WTC11 (cell line): ENCODE measurements around the gene RSPO1.

Source experiments
- ATF6 ChIP-seq: sonication (generic); formaldehyde crosslinking; IDR thresholded peaks from 2 replicates; pipeline ENCODE4 v1.8.1; 2023; ENCODE audit warnings: mild to moderate bottlenecking, missing genetic modification reagents
- CTCF ChIP-seq: fragments of 200-600 bp; IDR thresholded peaks from 2 replicates; pipeline ENCODE4 v1.8.0; 2022; ENCODE audit warnings: antibody characterized with exemption
- E2F4 ChIP-seq: sonication (generic); formaldehyde crosslinking; IDR thresholded peaks from 2 replicates; pipeline ENCODE4 v1.8.1; 2022; ENCODE audit warnings: low read depth, mild to moderate bottlenecking, moderate library complexity, missing genetic modification reagents, borderline replicate concordance
- ELF4 ChIP-seq: sonication (generic); formaldehyde crosslinking; IDR thresholded peaks from 2 replicates; pipeline ENCODE4 v1.8.1; 2022; ENCODE audit warnings: low read depth, mild to moderate bottlenecking, moderate library complexity, missing genetic modification reagents
- ESRRA ChIP-seq: sonication (generic); formaldehyde crosslinking; IDR thresholded peaks from 2 replicates; pipeline ENCODE4 v1.8.1; 2022; ENCODE audit warnings: mild to moderate bottlenecking, missing genetic modification reagents, borderline replicate concordance
- HMGA2 ChIP-seq: fragments of 250-450 bp; sonication (Bioruptor Pico); IDR thresholded peaks from 2 replicates; pipeline ENCODE4 v1.4.0; 2021; ENCODE audit warnings: mild to moderate bottlenecking, moderate library complexity
- MAX ChIP-seq: sonication (generic); formaldehyde crosslinking; IDR thresholded peaks from 2 replicates; pipeline ENCODE4 v1.8.0; 2022; ENCODE audit warnings: mild to moderate bottlenecking, missing genetic modification reagents
- NR3C1 ChIP-seq: sonication (generic); formaldehyde crosslinking; conservative IDR thresholded peaks from 2 replicates; pipeline ENCODE4 v1.8.1; 2023; ENCODE audit warnings: low read depth, mild to moderate bottlenecking, missing genetic modification reagents
- RELA ChIP-seq: sonication (generic); formaldehyde crosslinking; IDR thresholded peaks from 2 replicates; pipeline ENCODE4 v1.8.1; 2022; ENCODE audit warnings: missing genetic modification reagents, mild to moderate bottlenecking, borderline replicate concordance
- STAT6 ChIP-seq: sonication (generic); formaldehyde crosslinking; conservative IDR thresholded peaks from 2 replicates; pipeline ENCODE4 v1.8.1; 2023; ENCODE audit warnings: mild to moderate bottlenecking, low read depth, missing genetic modification reagents, moderate library complexity

- TF ChIP-seq ATF6 (CRISPR knock-in tag) (no peak), ELF4 (CRISPR knock-in tag) (no peak), E2F4 (CRISPR knock-in tag) (no peak), MAX (no peak), NR3C1 (CRISPR knock-in tag) (no peak), RELA (CRISPR knock-in tag) (no peak), STAT6 (CRISPR knock-in tag) (no peak), ESRRA (CRISPR knock-in tag) (no peak), CTCF (no peak), HMGA2 (CRISPR knock-in tag) (no peak)
Measured at GRCh38 chr1:37570528-37571334, 64.0 kb downstream of the RSPO1 start.
